Measurements from ENCODE around the gene SLC25A13.

Gene SLC25A13

GRCh38 chr7:96118449-96119001 is 203.4 kb downstream of the SLC25A13 start:
- no peak overlapping the region for H3K4me3 ChIP-seq (ENCODE audit: low read length)
- H3K36me3 ChIP-seq (ENCODE audit: control insufficient read depth, insufficient read depth, low read length), result no peaks in the 10 kb centered on the region
- no peak overlapping the region for H3K27ac ChIP-seq (ENCODE audit: low read depth, low read length)
- H3K4me1 ChIP-seq (ENCODE audit: control insufficient read depth, insufficient read depth, low read length), result no peaks in the 10 kb centered on the region
- no peak overlapping the region for H3K9ac ChIP-seq (ENCODE audit: low read length)
- H3K27me3 ChIP-seq (ENCODE audit: control insufficient read depth, insufficient read depth, low read length), result no peaks in the 10 kb centered on the region

GRCh38 chr7:96116173-96116572 is 205.7 kb downstream of the SLC25A13 start:
- no peak overlapping the region for H3K27ac ChIP-seq (ENCODE audit: low read depth, low read length)
- H3K4me3 ChIP-seq (ENCODE audit: low read length), result no peak overlapping the region
- no peaks in the 10 kb centered on the region for H3K27me3 ChIP-seq (ENCODE audit: control insufficient read depth, insufficient read depth, low read length)
- no peaks in the 10 kb centered on the region for H3K4me1 ChIP-seq (ENCODE audit: control insufficient read depth, insufficient read depth, low read length)
- H3K9ac ChIP-seq (ENCODE audit: low read length), result no peak overlapping the region
- no peaks in the 10 kb centered on the region for H3K36me3 ChIP-seq (ENCODE audit: control insufficient read depth, insufficient read depth, low read length)

GRCh38 chr7:96114190-96114589 is 207.7 kb downstream of the SLC25A13 start:
- Histone ChIP-seq H3K4me3 (ENCODE audit: low read length) (no peak overlapping the region), H3K9ac (ENCODE audit: low read length) (no peak overlapping the region), H3K27me3 (ENCODE audit: control insufficient read depth, insufficient read depth, low read length) (no peaks in the 10 kb centered on the region), H3K27ac (ENCODE audit: low read depth, low read length) (no peak overlapping the region), H3K36me3 (ENCODE audit: control insufficient read depth, insufficient read depth, low read length) (no peaks in the 10 kb centered on the region), H3K4me1 (ENCODE audit: control insufficient read depth, insufficient read depth, low read length) (no peaks in the 10 kb centered on the region)

GRCh38 chr7:96111405-96111804 is 210.5 kb downstream of the SLC25A13 start:
- H3K27me3 ChIP-seq (ENCODE audit: control insufficient read depth, insufficient read depth, low read length), result no peaks in the 10 kb centered on the region
- no peaks in the 10 kb centered on the region for H3K36me3 ChIP-seq (ENCODE audit: control insufficient read depth, insufficient read depth, low read length)
- H3K9ac ChIP-seq (ENCODE audit: low read length), result no peak overlapping the region
- H3K27ac ChIP-seq (ENCODE audit: low read depth, low read length), result no peak overlapping the region
- no peak overlapping the region for H3K4me3 ChIP-seq (ENCODE audit: low read length)
- no peaks in the 10 kb centered on the region for H3K4me1 ChIP-seq (ENCODE audit: control insufficient read depth, insufficient read depth, low read length)

- no peaks in the 10 kb centered on the region for H3K27me3 ChIP-seq (ENCODE audit: control insufficient read depth, insufficient read depth, low read length)
- no peaks in the 10 kb centered on the region for H3K4me1 ChIP-seq (ENCODE audit: control insufficient read depth, insufficient read depth, low read length)
- H3K27ac ChIP-seq (ENCODE audit: low read depth, low read length), result no peak overlapping the region
- no peak overlapping the region for H3K4me3 ChIP-seq (ENCODE audit: low read length)
- no peak overlapping the region for H3K9ac ChIP-seq (ENCODE audit: low read length)
- no peaks in the 10 kb centered on the region for H3K36me3 ChIP-seq (ENCODE audit: control insufficient read depth, insufficient read depth, low read length)
Observed at GRCh38 chr7:96104984-96105383, 216.9 kb downstream of the SLC25A13 start.

- no peaks in the 10 kb centered on the region for H3K36me3 ChIP-seq (ENCODE audit: control insufficient read depth, insufficient read depth, low read length)
- no peaks in the 10 kb centered on the region for H3K4me1 ChIP-seq (ENCODE audit: control insufficient read depth, insufficient read depth, low read length)
- no peak overlapping the region for H3K27ac ChIP-seq (ENCODE audit: low read depth, low read length)
- H3K9ac ChIP-seq (ENCODE audit: low read length), result no peak overlapping the region
- H3K27me3 ChIP-seq (ENCODE audit: control insufficient read depth, insufficient read depth, low read length), result no peaks in the 10 kb centered on the region
- no peak overlapping the region for H3K4me3 ChIP-seq (ENCODE audit: low read length)
Observed at GRCh38 chr7:96102096-96102811, 219.6 kb downstream of the SLC25A13 start.

GRCh38 chr7:96100737-96101136 is 221.2 kb downstream of the SLC25A13 start:
- no peak overlapping the region for H3K4me3 ChIP-seq (ENCODE audit: low read length)
- no peak overlapping the region for H3K27ac ChIP-seq (ENCODE audit: low read depth, low read length)

GRCh38 chr7:96097835-96098234 is 224.1 kb downstream of the SLC25A13 start:
- no peaks in the 10 kb centered on the region for H3K27me3 ChIP-seq (ENCODE audit: control insufficient read depth, insufficient read depth, low read length)
- no peak overlapping the region for H3K9ac ChIP-seq (ENCODE audit: low read length)
- no peak overlapping the region for H3K4me3 ChIP-seq (ENCODE audit: low read length)
- no peaks in the 10 kb centered on the region for H3K36me3 ChIP-seq (ENCODE audit: control insufficient read depth, insufficient read depth, low read length)
- H3K27ac ChIP-seq (ENCODE audit: low read depth, low read length), result no peak overlapping the region
- peaks cover 4% of the 10 kb centered on the region for H3K4me1 ChIP-seq (ENCODE audit: control insufficient read depth, insufficient read depth, low read length)

More at GRCh38 chr7:96100737-96101136, 221.2 kb downstream of the SLC25A13 start:
- no peaks in the 10 kb centered on the region for H3K4me1 ChIP-seq (ENCODE audit: control insufficient read depth, insufficient read depth, low read length)
- H3K36me3 ChIP-seq (ENCODE audit: control insufficient read depth, insufficient read depth, low read length), result no peaks in the 10 kb centered on the region
- no peaks in the 10 kb centered on the region for H3K27me3 ChIP-seq (ENCODE audit: control insufficient read depth, insufficient read depth, low read length)
- no peak overlapping the region for H3K9ac ChIP-seq (ENCODE audit: low read length)

- Histone ChIP-seq H3K4me1 (ENCODE audit: control insufficient read depth, insufficient read depth, low read length) (peaks cover 4% of the 10 kb centered on the region), H3K27me3 (ENCODE audit: control insufficient read depth, insufficient read depth, low read length) (no peaks in the 10 kb centered on the region), H3K36me3 (ENCODE audit: control insufficient read depth, insufficient read depth, low read length) (no peaks in the 10 kb centered on the region), H3K9ac (ENCODE audit: low read length) (no peak overlapping the region), H3K4me3 (ENCODE audit: low read length) (no peak overlapping the region), H3K27ac (ENCODE audit: low read depth, low read length) (no peak overlapping the region)
Observed at GRCh38 chr7:96093435-96093834, 228.5 kb downstream of the SLC25A13 start.

- Histone ChIP-seq H3K4me3 (ENCODE audit: low read length) (no peak overlapping the region), H3K4me1 (ENCODE audit: control insufficient read depth, insufficient read depth, low read length) (peaks cover 4% of the 10 kb centered on the region), H3K27me3 (ENCODE audit: control insufficient read depth, insufficient read depth, low read length) (no peaks in the 10 kb centered on the region), H3K27ac (ENCODE audit: low read depth, low read length) (no peak overlapping the region), H3K36me3 (ENCODE audit: control insufficient read depth, insufficient read depth, low read length) (no peaks in the 10 kb centered on the region), H3K9ac (ENCODE audit: low read length) (no peak overlapping the region)
Observed at GRCh38 chr7:96090756-96091155, 231.1 kb downstream of the SLC25A13 start.

GRCh38 chr7:96089511-96089910 is 232.4 kb downstream of the SLC25A13 start:
- H3K27ac ChIP-seq (ENCODE audit: low read depth, low read length), result no peak overlapping the region
- H3K4me3 ChIP-seq (ENCODE audit: low read length), result no peak overlapping the region
- H3K4me1 ChIP-seq (ENCODE audit: control insufficient read depth, insufficient read depth, low read length), result peaks cover 4% of the 10 kb centered on the region
- no peak overlapping the region for H3K9ac ChIP-seq (ENCODE audit: low read length)
- H3K36me3 ChIP-seq (ENCODE audit: control insufficient read depth, insufficient read depth, low read length), result no peaks in the 10 kb centered on the region
- no peaks in the 10 kb centered on the region for H3K27me3 ChIP-seq (ENCODE audit: control insufficient read depth, insufficient read depth, low read length)

GRCh38 chr7:96088579-96088978 is 233.3 kb downstream of the SLC25A13 start:
- Histone ChIP-seq H3K9ac (ENCODE audit: low read length) (no peak overlapping the region), H3K4me3 (ENCODE audit: low read length) (no peak overlapping the region), H3K27me3 (ENCODE audit: control insufficient read depth, insufficient read depth, low read length) (no peaks in the 10 kb centered on the region), H3K27ac (ENCODE audit: low read depth, low read length) (no peak overlapping the region), H3K4me1 (ENCODE audit: control insufficient read depth, insufficient read depth, low read length) (peaks cover 4% of the 10 kb centered on the region), H3K36me3 (ENCODE audit: control insufficient read depth, insufficient read depth, low read length) (no peaks in the 10 kb centered on the region)

GRCh38 chr7:96085953-96086352 is 235.9 kb downstream of the SLC25A13 start:
- no peak overlapping the region for H3K4me3 ChIP-seq (ENCODE audit: low read length)
- no peak overlapping the region for H3K27ac ChIP-seq (ENCODE audit: low read depth, low read length)
- H3K4me1 ChIP-seq (ENCODE audit: control insufficient read depth, insufficient read depth, low read length), result no peaks in the 10 kb centered on the region
- H3K27me3 ChIP-seq (ENCODE audit: control insufficient read depth, insufficient read depth, low read length), result no peaks in the 10 kb centered on the region
- H3K36me3 ChIP-seq (ENCODE audit: control insufficient read depth, insufficient read depth, low read length), result no peaks in the 10 kb centered on the region
- no peak overlapping the region for H3K9ac ChIP-seq (ENCODE audit: low read length)

Measured in rectal smooth muscle tissue (tissue), 1 donor.